ENCODE measurements around the gene ADCY10. TPM values are rescaled to one million over a fixed set of nuclear protein-coding genes. Genes with fewer than 3 reads are reported as not detected.

ADCY10 gene
- polyA plus RNA-seq, 3 donors: 0.09 TPM; not detected in 2

- intact Hi-C loops (cut with micrococcal nuclease): no loop called here
- Mint-ChIP-seq H3K36me3 (peaks cover 15% of the 10 kb centered on the region in 2 donors), H3K27me3 (ENCODE audit: low read depth in 3 of 3) (peaks cover 0 to 2% (median 0%) of the 10 kb centered on the region in 3 donors), H3K4me3 (no peak overlapping the region), H3K4me1 (peaks cover 10% of the 10 kb centered on the region), H3K27ac (no peak overlapping the region), H3K9me3 (no peaks in the 10 kb centered on the region)
- Histone ChIP-seq H3K9me3 (replicated peaks in 1 of 2; ENCODE audit: control insufficient read depth in 1 of 2, insufficient read depth in 1 of 2, low read length in 2 of 2) (no peaks in the 10 kb centered on the region), H4K20me1 (ENCODE audit: insufficient read depth, low read length) (peaks cover 7% of the 10 kb centered on the region), H3K4me3 (replicated peaks in 1 of 3; ENCODE audit: low read depth in 2 of 3, low read length in 3 of 3) (no peak overlapping the region), H3K36me3 (replicated peaks in 1 of 2; ENCODE audit: control insufficient read depth in 1 of 2, insufficient read depth in 2 of 2, low read length in 2 of 2) (peaks cover 2 to 12% of the 10 kb centered on the region in 2 donors), H2AFZ (ENCODE audit: insufficient read depth, low read depth, low read length, poor library complexity, severe bottlenecking) (no peak overlapping the region), H3K4me1 (ENCODE audit: control insufficient read depth in 1 of 2, insufficient read depth in 2 of 2, low read length in 2 of 2) (no peaks in the 10 kb centered on the region), H3K9ac (ENCODE audit: insufficient read depth, low read length, poor library complexity, severe bottlenecking) (no peak overlapping the region), H3K27me3 (ENCODE audit: control insufficient read depth in 2 of 2, insufficient read depth in 2 of 2, low read length in 2 of 2) (no peaks in the 10 kb centered on the region), H3K4me2 (replicated peaks; ENCODE audit: extremely low read depth, low read length, poor library complexity, severe bottlenecking) (no peak overlapping the region), H3K27ac (ENCODE audit: low read depth in 1 of 2, low read length in 2 of 2) (no peak overlapping the region), H3K79me2 (ENCODE audit: insufficient read depth, low read length) (peaks cover 33% of the 10 kb centered on the region)
- TF ChIP-seq, protein P1, sequence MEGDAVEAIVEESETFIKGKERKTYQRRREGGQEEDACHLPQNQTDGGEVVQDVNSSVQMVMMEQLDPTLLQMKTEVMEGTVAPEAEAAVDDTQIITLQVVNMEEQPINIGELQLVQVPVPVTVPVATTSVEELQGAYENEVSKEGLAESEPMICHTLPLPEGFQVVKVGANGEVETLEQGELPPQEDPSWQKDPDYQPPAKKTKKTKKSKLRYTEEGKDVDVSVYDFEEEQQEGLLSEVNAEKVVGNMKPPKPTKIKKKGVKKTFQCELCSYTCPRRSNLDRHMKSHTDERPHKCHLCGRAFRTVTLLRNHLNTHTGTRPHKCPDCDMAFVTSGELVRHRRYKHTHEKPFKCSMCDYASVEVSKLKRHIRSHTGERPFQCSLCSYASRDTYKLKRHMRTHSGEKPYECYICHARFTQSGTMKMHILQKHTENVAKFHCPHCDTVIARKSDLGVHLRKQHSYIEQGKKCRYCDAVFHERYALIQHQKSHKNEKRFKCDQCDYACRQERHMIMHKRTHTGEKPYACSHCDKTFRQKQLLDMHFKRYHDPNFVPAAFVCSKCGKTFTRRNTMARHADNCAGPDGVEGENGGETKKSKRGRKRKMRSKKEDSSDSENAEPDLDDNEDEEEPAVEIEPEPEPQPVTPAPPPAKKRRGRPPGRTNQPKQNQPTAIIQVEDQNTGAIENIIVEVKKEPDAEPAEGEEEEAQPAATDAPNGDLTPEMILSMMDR (IDR thresholded peaks at IDR 0.05): no peak
- WGBS (ENCODE audit: insufficient coverage): no CpG with 5 or more reads among the region's 2 CpGs
- DNase-seq: no peak
Measured at GRCh38 chr1:167924102-167924501, 10.2 kb upstream of the ADCY10 start.

- Histone ChIP-seq H3K9me3 (replicated peaks in 1 of 2; ENCODE audit: control insufficient read depth in 1 of 2, insufficient read depth in 1 of 2, low read length in 2 of 2) (no peaks in the 10 kb centered on the region), H2AFZ (ENCODE audit: insufficient read depth, low read depth, low read length, poor library complexity, severe bottlenecking) (no peak overlapping the region), H3K4me2 (replicated peaks; ENCODE audit: extremely low read depth, low read length, poor library complexity, severe bottlenecking) (no peak overlapping the region), H3K4me3 (replicated peaks in 1 of 3; ENCODE audit: low read depth in 2 of 3, low read length in 3 of 3) (no peak overlapping the region), H3K27me3 (ENCODE audit: control insufficient read depth in 2 of 2, insufficient read depth in 2 of 2, low read length in 2 of 2) (no peaks in the 10 kb centered on the region), H3K36me3 (replicated peaks in 1 of 2; ENCODE audit: control insufficient read depth in 1 of 2, insufficient read depth in 2 of 2, low read length in 2 of 2) (peaks cover 2 to 12% of the 10 kb centered on the region in 2 donors), H3K79me2 (ENCODE audit: insufficient read depth, low read length) (peaks cover 27% of the 10 kb centered on the region), H3K9ac (ENCODE audit: insufficient read depth, low read length, poor library complexity, severe bottlenecking) (no peak overlapping the region), H3K27ac (ENCODE audit: low read depth in 1 of 2, low read length in 2 of 2) (no peak overlapping the region), H4K20me1 (ENCODE audit: insufficient read depth, low read length) (peaks cover 7% of the 10 kb centered on the region), H3K4me1 (ENCODE audit: control insufficient read depth in 1 of 2, insufficient read depth in 2 of 2, low read length in 2 of 2) (no peaks in the 10 kb centered on the region)
- H3K36me3 Mint-ChIP-seq: peaks cover 15% of the 10 kb centered on the region in 2 donors
- H3K4me3 Mint-ChIP-seq: no peak overlapping the region
- WGBS (ENCODE audit: insufficient coverage): 100% methylated on average over 1 of the region's 3 CpGs
- peaks cover 11% of the 10 kb centered on the region for H3K4me1 Mint-ChIP-seq
- H3K9me3 Mint-ChIP-seq: no peaks in the 10 kb centered on the region
- no peak for DNase-seq
- no peak overlapping the region for H3K27ac Mint-ChIP-seq
- intact Hi-C loops (cut with micrococcal nuclease): no loop called here
- peaks cover 0 to 2% (median 0%) of the 10 kb centered on the region in 3 donors for H3K27me3 Mint-ChIP-seq (ENCODE audit: low read depth in 3 of 3)
- TF ChIP-seq, protein P1 (IDR thresholded peaks at IDR 0.05): no peak
Measured at GRCh38 chr1:167923324-167924056, 9.6 kb upstream of the ADCY10 start.

Measured in CD14-positive monocyte (primary cell).